ENCODE results near the gene MACROH2A1. TPM values are rescaled to one million over a fixed set of nuclear protein-coding genes. Genes with fewer than 3 reads are reported as not detected.

MACROH2A1 gene
- 341 and 400 TPM in 2 replicates for total RNA-seq (2014; rRNA removed; shearing (Covaris generic))

DNA sequence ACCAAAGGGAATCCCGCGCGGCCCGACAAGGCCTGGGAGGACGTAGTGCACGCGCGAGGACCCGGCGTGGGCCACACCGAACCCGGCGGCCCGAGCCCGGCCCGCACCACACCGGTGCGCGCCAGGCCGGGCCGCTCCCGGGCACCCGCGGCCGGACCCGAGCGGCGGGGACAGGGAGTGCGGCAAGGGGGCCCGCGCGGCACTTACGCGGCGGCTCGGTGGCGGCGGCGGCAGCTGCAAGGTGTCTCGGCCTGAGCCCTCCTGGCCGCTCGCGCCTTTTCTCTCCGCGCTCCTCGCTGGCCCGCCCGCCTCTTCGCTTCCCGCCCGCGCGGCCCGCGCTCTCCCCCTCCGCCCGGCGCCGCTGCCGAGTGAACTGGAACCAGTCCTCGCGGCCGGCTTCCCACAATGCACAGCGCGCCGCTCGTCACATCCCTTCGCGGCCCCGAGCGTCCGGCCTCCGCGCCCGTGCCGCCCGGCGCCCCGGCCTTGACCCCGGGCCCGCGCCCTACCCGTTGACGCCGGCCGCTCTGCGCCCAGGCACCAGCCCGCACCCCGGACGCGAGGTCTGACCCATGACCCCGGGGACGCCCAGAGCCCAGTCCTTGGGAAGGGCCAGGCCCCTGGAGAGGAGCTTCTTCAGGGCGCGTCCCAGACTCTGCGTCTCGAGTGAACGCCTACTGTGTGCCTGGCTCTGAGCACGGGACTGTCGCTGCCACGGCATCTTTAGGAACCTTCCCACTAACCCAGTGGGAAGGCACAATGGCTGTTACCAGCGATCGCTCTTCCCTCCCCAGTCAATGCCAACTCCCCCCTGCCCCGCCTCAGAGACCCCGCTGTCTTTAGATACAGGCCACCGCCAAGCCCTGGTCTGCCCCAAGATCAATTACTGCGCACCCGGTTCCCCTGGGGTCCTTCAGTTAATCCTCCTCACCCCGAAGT, at the start of gene MACROH2A1:
Gene MACROH2A1, minus strand, starts transcription at position 377 of the 939 bp plus-strand sequence. CDS start 10,138 bp downstream, outside the sequence.

DNA sequence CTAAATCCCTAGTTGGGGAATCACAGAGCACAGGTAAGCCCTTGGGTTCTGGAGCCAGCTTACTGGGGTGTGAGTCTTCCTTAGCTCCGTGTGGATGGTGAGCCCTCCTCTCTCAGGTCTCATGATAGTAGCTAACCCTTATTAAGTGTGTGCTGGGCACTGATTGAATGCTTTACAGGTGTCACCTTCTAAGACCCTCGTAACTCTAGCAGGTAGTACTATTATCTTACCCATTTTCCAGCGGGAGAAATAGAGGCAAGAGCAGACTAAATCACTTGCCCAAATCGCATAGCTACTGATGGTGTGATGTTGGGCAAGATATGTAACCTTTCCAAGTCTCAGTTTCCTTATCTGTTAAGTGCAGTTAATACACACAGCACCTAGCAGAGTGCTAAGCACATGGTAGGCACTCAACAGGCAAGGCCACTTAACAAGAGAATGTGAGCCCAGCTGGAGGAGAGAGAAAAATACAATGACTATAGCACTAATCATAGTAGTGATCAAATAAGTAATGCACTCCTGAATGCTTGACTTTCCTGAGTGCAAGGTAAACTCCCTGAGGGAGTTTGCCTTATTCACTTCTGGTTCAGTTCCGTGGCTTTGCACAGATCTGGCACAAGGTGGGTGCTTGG, 48.4 kb upstream of the MACROH2A1 start, which contains the start of gene DCANP1:
Gene DCANP1, minus strand, starts transcription at position 51 of the 632 bp plus-strand sequence. CDS start 240 bp downstream, outside the sequence.

Small RNA genes lying within 50 kb of the gene (small RNA-seq; reads per million reads assigned to genes)
- not detected for gene DCANP1

Other genes starting within 250 kb of the MACROH2A1 start
- gene DCANP1, start 48.1 kb upstream of the MACROH2A1 start, total RNA-seq (2014; rRNA removed; shearing (Covaris generic)) = not detected in 2 replicates
- not detected in 2 replicates for gene TIFAB, start 53.1 kb upstream of the MACROH2A1 start, total RNA-seq (2014; rRNA removed; shearing (Covaris generic))
- gene NEUROG1, start 136.7 kb upstream of the MACROH2A1 start, total RNA-seq (2014; rRNA removed; shearing (Covaris generic)) = not detected in 2 replicates
- 0.11 TPM in 1 of 2 replicates, not detected in the other for gene CXCL14, start 179.8 kb upstream of the MACROH2A1 start, total RNA-seq (2014; rRNA removed; shearing (Covaris generic))

Measured in A375 (cell line).